ENCODE data around the gene XRCC5. TPM values are rescaled to one million over a fixed set of nuclear protein-coding genes. Genes with fewer than 3 reads are reported as not detected.

XRCC5 gene
- total RNA-seq, 3 donors from 2014 or later = 169 to 207 (median 175) TPM

DNA sequence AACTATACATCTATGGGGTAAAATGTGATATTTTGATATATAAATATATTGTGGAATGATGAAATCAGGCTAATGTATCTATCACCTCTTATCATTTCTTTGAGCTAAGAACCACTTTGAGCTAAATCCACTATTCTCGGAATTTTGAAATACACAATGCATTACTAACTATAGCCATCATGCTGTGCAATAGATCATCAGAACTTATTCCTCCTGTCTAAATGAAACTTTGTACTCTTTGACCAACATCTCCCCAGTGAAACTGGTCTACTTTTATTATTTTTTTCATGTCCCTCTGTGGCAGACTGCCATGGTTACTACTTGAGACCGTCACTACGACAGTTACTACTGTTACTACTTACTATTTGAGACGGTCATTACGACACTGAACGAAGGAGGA lies 39.0 kb upstream of the XRCC5 start:
- ATAC-seq (no peak), DNase-seq (no peak)
- no peaks in the 10 kb centered on the region for H3K9me3 ChIP-seq
- TF ChIP-seq, protein P1, sequence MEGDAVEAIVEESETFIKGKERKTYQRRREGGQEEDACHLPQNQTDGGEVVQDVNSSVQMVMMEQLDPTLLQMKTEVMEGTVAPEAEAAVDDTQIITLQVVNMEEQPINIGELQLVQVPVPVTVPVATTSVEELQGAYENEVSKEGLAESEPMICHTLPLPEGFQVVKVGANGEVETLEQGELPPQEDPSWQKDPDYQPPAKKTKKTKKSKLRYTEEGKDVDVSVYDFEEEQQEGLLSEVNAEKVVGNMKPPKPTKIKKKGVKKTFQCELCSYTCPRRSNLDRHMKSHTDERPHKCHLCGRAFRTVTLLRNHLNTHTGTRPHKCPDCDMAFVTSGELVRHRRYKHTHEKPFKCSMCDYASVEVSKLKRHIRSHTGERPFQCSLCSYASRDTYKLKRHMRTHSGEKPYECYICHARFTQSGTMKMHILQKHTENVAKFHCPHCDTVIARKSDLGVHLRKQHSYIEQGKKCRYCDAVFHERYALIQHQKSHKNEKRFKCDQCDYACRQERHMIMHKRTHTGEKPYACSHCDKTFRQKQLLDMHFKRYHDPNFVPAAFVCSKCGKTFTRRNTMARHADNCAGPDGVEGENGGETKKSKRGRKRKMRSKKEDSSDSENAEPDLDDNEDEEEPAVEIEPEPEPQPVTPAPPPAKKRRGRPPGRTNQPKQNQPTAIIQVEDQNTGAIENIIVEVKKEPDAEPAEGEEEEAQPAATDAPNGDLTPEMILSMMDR (IDR thresholded peaks at IDR 0.05) = no peak
- H3K4me1 ChIP-seq (ENCODE audit: low read depth) = no peaks in the 10 kb centered on the region
- no peak overlapping the region for H3K4me3 ChIP-seq
- no peaks in the 10 kb centered on the region for H3K36me3 ChIP-seq (ENCODE audit: low read depth)
- intact Hi-C loops (cut with DNase I, micrococcal nuclease) = no loop called here

DNA sequence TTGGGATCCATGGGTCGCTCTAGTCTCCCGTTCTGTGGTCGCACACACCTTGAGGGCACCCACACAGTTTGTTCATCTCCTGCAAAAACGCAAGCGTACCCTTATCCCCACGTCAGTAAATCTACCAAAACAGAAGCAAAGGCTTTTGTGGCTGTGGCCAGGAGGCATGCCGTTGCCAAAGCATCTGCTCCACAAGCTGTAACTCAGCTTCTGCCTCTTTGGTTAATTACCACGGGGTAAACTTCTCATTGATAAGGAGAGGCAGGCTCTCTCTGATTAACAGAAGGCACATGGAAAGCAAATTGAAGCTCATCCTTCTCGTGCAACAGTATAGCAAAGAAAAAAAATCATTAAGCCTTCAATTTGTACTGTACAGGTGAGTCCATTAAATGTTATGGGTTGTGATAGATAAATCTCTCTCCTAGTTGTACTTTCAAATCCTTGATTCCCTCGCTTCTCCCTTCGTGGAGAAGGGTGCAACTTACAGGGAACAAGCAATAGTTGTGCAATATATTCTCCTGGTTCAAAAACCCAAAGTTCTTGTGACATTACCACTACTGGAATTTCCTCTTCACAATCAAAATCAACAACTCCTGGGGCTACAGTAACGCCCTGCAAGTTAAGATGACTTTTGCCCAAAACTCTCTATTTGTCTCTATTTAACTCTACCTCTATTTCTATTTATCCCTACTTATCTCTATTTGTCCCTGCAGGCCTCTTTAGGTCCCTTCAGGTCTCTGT lies 37.9 kb upstream of the XRCC5 start:
- intact Hi-C loops (cut with DNase I, micrococcal nuclease) = no loop called here
- DNase-seq (no peak), ATAC-seq (no peak)
- TF ChIP-seq, protein P1 (IDR thresholded peaks at IDR 0.05) = no peak
- Histone ChIP-seq H3K9me3 (no peaks in the 10 kb centered on the region), H3K36me3 (ENCODE audit: low read depth) (no peaks in the 10 kb centered on the region), H3K4me3 (no peak overlapping the region), H3K4me1 (ENCODE audit: low read depth) (peaks cover 6% of the 10 kb centered on the region)

DNA sequence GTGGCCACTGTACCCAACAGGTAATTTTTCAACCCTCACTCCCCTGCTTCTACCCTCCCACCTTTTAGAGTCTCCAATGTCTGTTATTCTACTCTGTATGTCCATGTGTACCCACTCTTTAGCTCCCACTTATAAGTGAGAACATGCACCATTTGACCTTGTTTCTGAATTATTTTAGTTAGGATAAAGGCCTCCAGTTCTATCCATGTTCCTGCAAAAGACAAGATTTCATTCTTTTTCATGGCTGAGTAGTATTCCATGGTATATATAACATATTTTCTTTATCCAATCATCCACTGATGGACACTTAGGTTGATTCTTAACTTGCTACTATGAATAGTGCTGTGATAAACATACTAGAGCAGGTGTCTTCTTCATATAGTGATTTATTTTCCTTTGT lies 36.7 kb upstream of the XRCC5 start:
- H3K9me3 ChIP-seq = no peaks in the 10 kb centered on the region
- H3K4me1 ChIP-seq (ENCODE audit: low read depth) = peaks cover 10% of the 10 kb centered on the region
- no peak overlapping the region for H3K4me3 ChIP-seq
- no peak for ATAC-seq
- H3K36me3 ChIP-seq (ENCODE audit: low read depth) = no peaks in the 10 kb centered on the region
- DNase-seq = no peak
- intact Hi-C loops (cut with DNase I, micrococcal nuclease) = no loop called here
- TF ChIP-seq, protein P1 (IDR thresholded peaks at IDR 0.05) = no peak

DNA sequence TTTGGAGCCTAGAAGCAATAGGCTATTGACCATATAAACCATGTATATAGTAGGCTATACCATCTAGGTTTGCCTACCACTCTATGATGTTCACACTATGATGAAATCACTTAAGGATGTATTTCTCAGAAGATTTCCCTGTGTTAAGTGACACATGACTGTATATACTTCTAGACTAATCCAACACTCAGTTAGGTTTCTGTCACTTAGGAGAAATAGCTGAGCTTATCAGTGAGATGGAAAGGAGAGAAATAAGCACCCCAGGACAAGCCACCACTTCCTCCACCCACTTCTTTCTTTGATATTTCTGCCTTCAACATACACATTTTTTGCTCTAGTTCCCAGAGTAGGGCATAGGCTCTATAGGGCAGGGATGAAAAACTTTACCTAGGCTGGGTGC lies 35.4 kb upstream of the XRCC5 start:
- Histone ChIP-seq H3K36me3 (ENCODE audit: low read depth) (no peaks in the 10 kb centered on the region), H3K4me1 (ENCODE audit: low read depth) (peaks cover 10% of the 10 kb centered on the region), H3K4me3 (no peak overlapping the region), H3K9me3 (no peaks in the 10 kb centered on the region)
- DNase-seq (no peak), ATAC-seq (no peak)
- intact Hi-C loops (cut with DNase I, micrococcal nuclease) = no loop called here
- TF ChIP-seq, protein P1 (IDR thresholded peaks at IDR 0.05) = no peak

DNA sequence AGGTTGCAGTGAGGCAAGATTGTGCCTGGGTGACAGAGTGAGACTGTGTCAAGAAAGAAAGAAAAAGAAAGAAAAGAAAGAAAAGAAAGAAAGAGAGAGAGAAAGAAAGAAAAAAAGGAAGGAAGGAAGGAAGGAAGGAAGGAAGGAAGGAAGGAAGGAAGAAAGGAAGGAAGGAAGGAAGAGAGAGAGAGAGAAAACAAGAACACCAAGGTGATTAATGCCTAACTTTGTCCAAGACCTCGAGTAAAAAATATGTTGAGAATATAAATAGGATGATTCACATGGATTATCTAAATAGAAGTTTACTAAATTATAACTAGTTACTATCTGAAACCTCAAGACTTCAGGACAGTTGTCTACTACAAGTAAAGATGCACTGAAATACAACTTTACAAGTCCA lies 34.8 kb upstream of the XRCC5 start:
- no peak for ATAC-seq

More for the DNA sequence above, 34.8 kb upstream of the XRCC5 start:
- Histone ChIP-seq H3K4me1 (ENCODE audit: low read depth) (peaks cover 10% of the 10 kb centered on the region), H3K9me3 (no peaks in the 10 kb centered on the region), H3K4me3 (no peak overlapping the region), H3K36me3 (ENCODE audit: low read depth) (no peaks in the 10 kb centered on the region)
- TF ChIP-seq, protein P1 (IDR thresholded peaks at IDR 0.05) = no peak
- intact Hi-C loops (cut with DNase I, micrococcal nuclease) = no loop called here
- no peak for DNase-seq

Data from mucosa of descending colon (tissue), 3 donors.